NCI-H2196 treated with DMSO at 0.1 percent for 48 hours (cell line): ENCODE results near the gene SNX25.
"Not testable (repeated sequence)": the region's sequence is repeated elsewhere in the genome, so short reads cannot be mapped to it uniquely, and the experiment has no call there.

ENCODE experiments used
- DNase-seq: peaks from one replicate; lab custom pipeline; 2025; ENCODE audit not compliant: unreplicated experiment; lab: John Stamatoyannopoulos, UW

The SNX25 gene

GRCh38 chr4:185229021-185229818 is 19.8 kb downstream of the SNX25 start:
- DNase-seq, result no peak

- DNase-seq, result no peak
These were observed 23.0 kb downstream of the SNX25 start for GRCh38 chr4:185232370-185232769.

GRCh38 chr4:185235119-185235842 is 25.9 kb downstream of the SNX25 start:
- no peak for DNase-seq

DNA sequence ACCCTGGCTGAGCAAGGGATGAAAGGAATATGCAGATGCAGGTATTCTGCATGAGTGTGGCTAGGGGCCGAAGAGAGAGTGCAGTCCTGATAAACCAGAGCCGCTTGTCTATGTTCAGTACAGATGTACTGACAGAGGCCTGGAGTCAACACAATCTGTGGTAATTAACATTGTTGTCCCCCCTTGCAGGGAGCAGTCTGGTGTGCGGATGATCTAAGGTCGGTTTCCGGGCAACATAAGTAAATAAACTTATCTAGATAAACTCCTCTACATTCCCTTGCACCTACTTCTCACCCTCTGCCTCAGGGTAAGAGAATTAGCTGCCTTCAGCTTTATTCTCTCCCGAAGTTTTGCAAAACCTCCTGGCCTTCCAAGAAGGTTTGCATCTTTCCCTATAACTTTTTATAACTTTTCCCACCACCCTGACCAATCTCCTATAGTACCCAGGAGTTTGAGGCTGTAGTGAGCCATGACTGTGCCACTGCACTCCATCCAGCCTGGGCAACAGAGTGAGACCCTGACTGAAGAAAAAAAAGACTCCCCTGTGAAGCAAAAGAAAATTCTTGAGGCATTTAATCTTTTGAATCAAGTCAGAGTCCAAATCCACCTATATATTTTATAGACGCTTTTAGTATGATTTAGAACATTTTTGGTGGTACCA is 26.6 kb downstream of the SNX25 start:
- no peak for DNase-seq

DNA sequence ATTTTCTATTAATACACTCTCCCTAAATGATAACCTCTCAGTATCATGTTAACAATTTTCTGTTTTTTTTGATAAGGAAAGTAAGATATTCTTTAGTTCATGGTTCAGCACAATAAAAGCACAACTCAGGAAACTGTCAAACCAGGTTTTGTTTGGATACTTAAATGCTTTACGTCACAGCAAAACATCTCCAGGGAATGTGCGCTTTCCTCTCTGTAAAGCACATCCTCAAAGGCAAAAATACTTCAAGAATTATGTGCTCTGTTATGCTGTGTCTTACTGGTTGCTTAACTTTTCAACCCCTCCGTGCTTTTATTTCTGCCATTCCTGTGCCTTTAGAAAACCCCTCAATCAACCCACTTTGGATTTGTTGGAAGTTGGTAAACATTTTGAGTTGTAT is 27.8 kb downstream of the SNX25 start:
- no peak for DNase-seq

DNA sequence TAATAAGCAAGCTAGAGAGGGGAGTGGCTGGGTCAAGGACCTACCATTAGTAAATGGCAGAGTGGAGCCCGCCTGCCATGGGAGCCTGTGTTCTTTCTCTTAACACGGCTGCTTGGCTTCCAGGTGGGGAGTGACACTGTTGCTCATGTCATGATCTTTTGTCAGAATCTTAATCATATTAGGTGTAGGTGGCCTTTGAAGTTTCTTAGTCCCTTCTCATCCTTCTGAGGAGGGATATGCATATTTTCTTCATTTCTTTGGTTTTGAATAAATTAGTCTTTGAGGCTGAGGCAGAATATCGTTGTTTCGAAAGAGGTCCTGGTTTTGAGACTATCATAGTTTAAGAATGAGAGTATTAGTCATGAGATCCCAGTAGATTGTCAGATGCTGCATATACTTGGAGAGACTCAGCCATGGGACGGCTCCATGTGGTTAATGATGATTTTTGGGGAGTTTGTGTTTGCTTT is 28.9 kb downstream of the SNX25 start:
- DNase-seq, result no peak

DNA sequence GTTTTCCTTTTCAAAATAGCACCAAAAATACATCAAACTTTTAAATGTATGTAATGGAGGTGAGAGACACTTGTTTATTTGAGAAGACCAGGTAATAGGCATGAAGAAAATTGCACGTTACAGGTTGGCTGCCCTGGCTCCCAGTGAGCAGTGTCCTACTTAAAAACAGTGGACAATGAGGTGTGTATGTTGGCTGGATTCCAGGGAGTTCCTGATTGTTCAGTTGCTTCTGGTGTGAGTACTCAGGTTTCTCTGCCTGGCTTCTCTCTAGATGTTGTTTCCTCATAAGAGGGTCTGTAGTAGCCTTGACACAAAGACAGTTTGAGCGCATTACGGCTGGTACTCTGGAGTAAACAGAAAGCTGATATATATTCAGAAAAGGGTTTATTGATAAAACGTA is 29.4 kb downstream of the SNX25 start:
- DNase-seq, result no peak

GRCh38 chr4:185240486-185240885 is 31.1 kb downstream of the SNX25 start:
- DNase-seq, result not testable (repeated sequence)

DNA sequence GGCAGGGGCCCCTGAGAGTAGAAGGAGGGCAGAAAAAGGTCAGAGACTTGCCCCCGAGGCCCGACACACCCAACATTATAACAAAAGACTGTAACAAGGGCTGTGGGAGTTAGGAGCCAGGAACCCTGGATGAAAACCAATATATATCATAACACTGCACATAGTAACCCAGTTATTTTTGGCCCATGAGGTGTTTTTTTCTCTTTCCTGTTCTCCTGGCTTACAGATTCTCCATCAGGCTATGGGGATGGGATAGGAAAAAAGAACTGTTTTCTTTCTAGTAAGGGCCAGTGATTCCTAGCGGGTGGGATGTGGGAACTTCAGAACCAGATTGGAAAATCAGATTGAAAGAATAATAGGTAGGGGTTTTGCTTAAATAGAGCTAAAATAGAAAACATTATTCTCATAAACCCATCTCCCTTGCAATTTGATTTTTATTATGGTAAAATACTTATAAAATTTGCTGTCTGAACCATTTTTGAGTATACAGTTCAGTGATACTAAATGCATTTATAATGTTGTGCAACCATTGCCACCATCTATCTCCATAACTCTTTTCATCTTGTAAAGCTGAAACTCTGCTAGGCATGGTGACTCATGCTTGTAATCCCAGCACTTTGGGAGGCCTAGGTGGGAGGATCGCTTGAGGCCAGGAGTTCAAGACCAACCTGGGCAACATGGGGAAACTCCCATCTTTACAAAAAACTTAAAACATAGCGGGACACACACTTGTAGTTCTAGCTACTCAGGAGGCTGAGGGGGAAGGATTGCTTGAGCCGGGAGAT is 33.5 kb downstream of the SNX25 start:
- DNase-seq, result no peak

GRCh38 chr4:185243879-185244278 is 34.5 kb downstream of the SNX25 start:
- no peak for DNase-seq

DNA sequence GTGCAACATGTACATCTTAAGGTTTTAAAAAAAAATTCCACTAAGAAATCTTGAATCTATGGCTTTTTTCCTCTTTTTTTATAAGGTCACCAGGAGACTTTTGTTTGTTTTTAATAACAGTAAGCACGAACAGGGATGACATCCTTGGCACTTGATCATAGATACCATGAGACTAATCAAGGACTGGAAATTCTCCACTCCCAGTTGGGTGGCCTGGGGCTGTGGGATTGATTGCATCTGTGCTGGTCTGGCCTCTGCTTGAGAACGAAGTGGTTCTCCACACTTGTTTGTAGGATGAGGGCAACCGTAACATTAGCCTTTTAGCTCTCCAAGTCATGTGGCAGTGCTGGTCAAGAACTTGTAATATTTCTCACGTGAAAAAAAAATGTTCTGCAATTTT is 35.4 kb downstream of the SNX25 start:
- DNase-seq, result no peak

DNA sequence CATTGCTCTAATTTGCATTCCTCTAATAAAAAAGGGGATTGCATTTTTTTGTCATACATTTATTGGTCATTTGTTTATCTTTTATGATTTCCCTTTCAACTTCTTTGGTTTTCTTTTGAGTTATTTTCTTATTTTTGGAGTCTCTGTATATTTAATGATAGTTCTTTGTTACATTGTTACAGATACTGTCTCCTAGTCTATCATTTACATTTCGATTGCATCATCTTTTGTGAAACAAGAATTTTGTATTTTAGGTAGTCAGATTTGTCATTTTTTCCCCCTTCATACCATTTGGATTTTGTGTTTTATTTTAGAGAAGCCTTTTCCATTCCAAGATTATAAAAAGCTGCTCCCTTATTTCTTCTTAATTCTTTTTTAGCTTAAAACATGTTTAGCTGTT is 37.1 kb downstream of the SNX25 start:
- DNase-seq, result no peak

- no peak for DNase-seq
These were observed 37.8 kb downstream of the SNX25 start for GRCh38 chr4:185247151-185247550.

DNA sequence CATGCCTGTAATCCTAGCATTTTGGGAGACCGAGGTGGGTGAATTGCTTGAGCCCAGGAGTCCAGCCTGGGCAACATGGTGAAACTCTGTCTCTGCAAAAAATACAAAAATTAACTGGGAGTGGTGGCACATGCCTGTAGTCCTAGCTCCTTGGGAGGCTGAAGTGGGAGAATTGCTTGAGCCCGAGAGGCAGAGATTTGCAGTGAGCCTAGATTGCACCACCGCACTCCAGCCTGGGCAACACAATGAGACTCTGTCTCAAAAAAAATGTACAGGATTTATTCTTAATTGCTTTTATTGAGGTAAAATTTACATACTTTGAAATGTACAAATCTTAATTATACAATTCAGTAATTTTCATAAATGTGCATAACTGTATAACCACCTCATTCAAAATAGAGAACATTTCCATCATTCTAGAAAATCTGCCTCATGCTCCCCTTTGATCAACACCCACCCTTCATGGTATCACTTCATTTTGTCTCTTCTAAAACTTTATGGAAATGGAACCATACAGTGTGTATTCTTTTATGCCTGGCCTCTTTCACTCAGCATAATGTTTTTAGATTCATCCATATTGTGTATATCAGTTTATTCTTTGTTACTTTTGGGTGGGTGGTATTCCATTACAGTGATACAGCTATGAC is 39.1 kb downstream of the SNX25 start:
- DNase-seq, result no peak

- DNase-seq, result no peak
These were observed 39.7 kb downstream of the SNX25 start for GRCh38 chr4:185249105-185249504.

DNA sequence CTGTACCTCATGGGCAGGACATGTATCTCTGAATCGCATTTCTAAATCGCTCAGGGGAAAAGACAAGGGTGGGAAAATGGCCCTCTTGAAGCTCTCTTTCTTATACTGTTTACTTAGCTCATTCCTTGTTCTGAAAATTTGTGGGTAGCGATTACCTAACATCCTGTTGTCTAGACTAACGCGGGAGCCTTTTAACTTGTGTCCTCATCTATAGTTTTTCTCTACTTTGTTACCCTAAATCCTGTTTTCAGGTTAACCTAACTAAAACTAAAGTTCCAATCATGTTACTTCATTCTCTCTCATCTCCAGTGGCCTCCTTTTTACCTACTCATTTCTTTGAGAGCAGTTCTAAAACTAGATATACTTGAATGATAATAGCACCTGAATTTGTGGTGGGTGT is 45.0 kb downstream of the SNX25 start:
- no peak for DNase-seq

- DNase-seq, result no peak
These were observed 46.5 kb downstream of the SNX25 start for GRCh38 chr4:185255868-185256267.

- DNase-seq, result no peak
These were observed 47.0 kb downstream of the SNX25 start for GRCh38 chr4:185256446-185256845.

DNA sequence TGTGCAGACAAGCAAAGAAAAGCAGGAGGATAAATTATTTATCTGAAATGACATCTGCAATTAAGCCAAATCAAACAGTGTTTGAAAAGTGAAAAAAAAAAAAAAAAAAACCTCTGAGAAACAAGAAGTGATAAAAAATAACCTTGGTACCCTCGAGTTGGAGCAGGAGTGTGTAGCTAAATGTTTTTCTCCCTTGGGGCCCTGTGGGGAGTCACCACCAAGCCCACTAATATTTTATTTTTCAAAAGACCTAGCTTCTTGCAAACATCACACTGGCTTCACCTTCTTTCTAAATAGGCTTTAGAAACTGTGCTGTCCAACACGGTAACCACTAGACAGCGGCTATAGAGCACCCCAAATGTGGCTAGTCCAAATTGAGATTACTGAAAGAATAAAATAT is 47.7 kb downstream of the SNX25 start:
- no peak for DNase-seq

GRCh38 chr4:185257694-185258093 is 48.3 kb downstream of the SNX25 start:
- no peak for DNase-seq

DNA sequence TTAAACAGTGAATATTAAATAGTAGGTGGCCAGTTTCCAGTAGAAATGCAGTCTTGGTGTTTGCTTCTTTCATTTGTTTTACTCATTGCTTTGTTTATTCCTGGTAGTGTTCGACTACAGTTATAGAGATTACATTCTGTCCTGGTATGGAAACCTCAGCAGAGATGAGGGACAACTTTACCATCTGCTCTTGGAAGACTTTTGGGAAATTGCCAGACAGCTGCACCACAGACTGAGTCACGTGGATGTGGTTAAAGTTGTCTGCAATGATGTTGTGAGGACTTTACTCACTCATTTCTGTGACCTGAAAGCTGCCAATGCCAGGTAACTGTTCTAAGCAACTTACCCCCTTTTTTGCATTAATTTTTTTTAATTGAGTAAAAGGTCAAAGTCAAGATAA is 49.3 kb downstream of the SNX25 start:
- DNase-seq, result not testable (repeated sequence)
